PFSK-1 (cell line): ENCODE data around the gene DENND6B.

ENCODE experiments used
- FOXP2 ChIP-seq: optimal IDR thresholded peaks from 2 replicates; pipeline ENCODE3; 2011; ENCODE audit warnings: borderline replicate concordance, control low read depth, inconsistent platforms; ENCODE audit not compliant: insufficient read depth; ENCODE audit errors: extremely low read length, extremely low read depth
- POLR2AphosphoS5 ChIP-seq: IDR thresholded peaks from 2 replicates; pipeline ENCODE4 v1.6.1; 2012; ENCODE audit warnings: low read depth, mild to moderate bottlenecking, control low read depth, low read length, moderate library complexity
- SIN3A ChIP-seq: IDR thresholded peaks from 2 replicates; pipeline ENCODE4 v1.6.1; 2012; ENCODE audit warnings: mild to moderate bottlenecking, low read length, moderate library complexity, borderline replicate concordance; ENCODE audit not compliant: insufficient read depth
- TAF1 ChIP-seq: IDR thresholded peaks from 2 replicates; pipeline ENCODE4 v1.6.1; 2012; ENCODE audit warnings: low read length, control low read depth, borderline replicate concordance; ENCODE audit not compliant: insufficient read depth
- TF ChIP-seq, protein P1 (sequence below), 2 experiments: IDR thresholded peaks; 2 replicates each; pipeline versions ENCODE4 v1.6.1 to v1.8.0; 2011 to 2012; ENCODE audit warnings: low read depth in 2 of 2, low read length in 2 of 2, control low read depth in 1 of 2, inconsistent platforms in 1 of 2, mild to moderate bottlenecking in 1 of 2, moderate library complexity in 1 of 2; ENCODE audit not compliant: insufficient read depth in 1 of 2

DENND6B gene

GRCh38 chr22:50343541-50343935 is 16.7 kb upstream of the DENND6B start:
- TF ChIP-seq POLR2AphosphoS5 (no peak), SIN3A (no peak), TAF1 (no peak), FOXP2 (no peak)
- TF ChIP-seq, protein P1, sequence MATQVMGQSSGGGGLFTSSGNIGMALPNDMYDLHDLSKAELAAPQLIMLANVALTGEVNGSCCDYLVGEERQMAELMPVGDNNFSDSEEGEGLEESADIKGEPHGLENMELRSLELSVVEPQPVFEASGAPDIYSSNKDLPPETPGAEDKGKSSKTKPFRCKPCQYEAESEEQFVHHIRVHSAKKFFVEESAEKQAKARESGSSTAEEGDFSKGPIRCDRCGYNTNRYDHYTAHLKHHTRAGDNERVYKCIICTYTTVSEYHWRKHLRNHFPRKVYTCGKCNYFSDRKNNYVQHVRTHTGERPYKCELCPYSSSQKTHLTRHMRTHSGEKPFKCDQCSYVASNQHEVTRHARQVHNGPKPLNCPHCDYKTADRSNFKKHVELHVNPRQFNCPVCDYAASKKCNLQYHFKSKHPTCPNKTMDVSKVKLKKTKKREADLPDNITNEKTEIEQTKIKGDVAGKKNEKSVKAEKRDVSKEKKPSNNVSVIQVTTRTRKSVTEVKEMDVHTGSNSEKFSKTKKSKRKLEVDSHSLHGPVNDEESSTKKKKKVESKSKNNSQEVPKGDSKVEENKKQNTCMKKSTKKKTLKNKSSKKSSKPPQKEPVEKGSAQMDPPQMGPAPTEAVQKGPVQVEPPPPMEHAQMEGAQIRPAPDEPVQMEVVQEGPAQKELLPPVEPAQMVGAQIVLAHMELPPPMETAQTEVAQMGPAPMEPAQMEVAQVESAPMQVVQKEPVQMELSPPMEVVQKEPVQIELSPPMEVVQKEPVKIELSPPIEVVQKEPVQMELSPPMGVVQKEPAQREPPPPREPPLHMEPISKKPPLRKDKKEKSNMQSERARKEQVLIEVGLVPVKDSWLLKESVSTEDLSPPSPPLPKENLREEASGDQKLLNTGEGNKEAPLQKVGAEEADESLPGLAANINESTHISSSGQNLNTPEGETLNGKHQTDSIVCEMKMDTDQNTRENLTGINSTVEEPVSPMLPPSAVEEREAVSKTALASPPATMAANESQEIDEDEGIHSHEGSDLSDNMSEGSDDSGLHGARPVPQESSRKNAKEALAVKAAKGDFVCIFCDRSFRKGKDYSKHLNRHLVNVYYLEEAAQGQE (IDR thresholded peaks at IDR 0.05; ENCODE audit: insufficient read depth in 1 of 2, low read depth in 2 of 2, low read length in 2 of 2): no peak

GRCh38 chr22:50342651-50343540 is 16.1 kb upstream of the DENND6B start, which contains the start of gene PPP6R2:
Gene PPP6R2, plus strand, starts transcription at chr22:50343327. Its CDS starts 50,582 bp downstream, at chr22:50393909.
- TF ChIP-seq POLR2AphosphoS5 (peak; percentile 53; the same call in 1 of the 2 replicates), SIN3A (no peak), TAF1 (peak; percentile 38; the same call in 1 of the 2 replicates)
- TF ChIP-seq, protein P1 (IDR thresholded peaks at IDR 0.05; ENCODE audit: insufficient read depth in 1 of 2, low read depth in 2 of 2, low read length in 2 of 2): no peak

DNA sequence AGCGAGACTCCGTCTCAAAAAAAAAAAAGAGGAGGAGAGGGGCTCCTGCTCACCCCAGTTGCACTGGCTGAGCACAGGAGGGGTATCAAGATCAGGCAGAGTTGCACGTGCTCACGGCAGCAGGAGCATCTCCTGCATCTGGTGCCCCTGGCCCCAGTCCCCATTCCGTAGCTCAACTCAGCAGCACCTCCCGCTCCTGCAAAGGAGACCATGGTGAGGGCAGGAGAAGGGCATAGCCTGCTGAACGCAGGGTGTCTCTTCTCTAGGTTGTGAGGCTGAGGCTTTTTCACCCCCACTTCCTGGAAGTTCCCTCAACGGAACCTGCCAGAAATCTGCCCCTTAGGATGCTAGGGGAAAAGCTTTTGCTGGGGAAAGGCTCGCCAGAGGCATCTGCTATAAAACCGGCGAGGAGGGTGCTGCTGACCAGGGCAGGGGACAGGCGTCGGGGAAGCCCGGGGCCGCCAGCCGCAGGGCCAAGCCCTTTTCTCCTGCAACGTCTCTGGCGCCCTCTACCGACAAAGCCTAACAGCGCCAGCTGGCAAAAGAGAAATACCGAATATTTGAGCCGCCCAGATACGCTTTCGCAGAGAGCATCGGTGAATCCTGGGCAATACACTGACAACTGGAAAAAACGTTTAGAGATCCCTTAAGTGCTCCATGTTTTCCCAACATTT is 15.3 kb upstream of the DENND6B start:
- TF ChIP-seq, protein P1 (IDR thresholded peaks at IDR 0.05; ENCODE audit: insufficient read depth in 1 of 2, low read depth in 2 of 2, low read length in 2 of 2): no peak
- no peak for TF ChIP-seq TAF1
- no peak for TF ChIP-seq FOXP2
- TF ChIP-seq POLR2AphosphoS5: no peak
- TF ChIP-seq SIN3A: no peak

DNA sequence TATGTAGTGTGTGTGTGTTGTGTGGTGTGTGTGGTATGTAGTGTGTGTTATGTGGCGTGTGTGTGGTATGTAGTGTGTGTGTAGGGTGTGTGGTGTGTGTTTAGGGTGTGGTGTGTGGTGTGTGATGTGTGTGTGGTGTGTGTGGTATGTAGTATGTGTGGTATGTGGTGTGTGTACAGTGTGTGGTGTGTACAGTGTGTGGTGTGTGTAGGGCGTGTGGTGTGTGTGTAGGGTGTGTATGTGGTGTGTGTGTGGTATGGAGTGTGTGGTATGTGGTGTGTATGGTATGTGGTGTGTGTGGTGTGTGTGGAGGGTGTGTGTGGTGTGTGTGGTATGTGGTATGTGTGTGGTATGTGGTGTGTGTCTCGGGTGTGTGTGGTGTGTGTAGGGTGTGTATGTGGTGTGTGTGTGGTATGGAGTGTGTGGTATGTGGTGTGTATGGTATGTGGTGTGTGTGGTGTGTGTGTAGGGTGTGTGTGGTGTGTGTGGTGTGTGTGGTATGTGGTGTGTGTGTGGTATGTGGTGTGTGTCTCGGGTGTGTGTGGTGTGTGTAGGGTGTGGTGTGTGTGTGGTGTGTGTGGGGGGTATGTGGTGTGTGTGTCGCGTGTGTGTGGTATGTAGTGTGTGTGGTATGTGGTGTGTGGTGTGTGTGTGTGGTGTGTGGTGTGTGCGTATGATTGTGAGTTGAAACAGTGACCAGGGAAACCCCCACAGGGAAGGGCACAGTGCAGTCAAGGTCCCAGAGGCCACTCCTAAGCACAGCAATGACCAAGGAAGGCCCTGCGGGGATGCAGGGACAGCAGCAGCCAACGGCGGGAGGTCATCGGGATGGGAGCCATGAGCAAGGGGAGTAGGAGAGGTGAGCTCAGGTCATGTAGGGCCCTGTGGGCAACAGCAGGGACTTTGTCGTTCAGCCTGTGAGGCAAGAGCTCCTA is 13.4 kb upstream of the DENND6B start:
- TF ChIP-seq FOXP2: no peak
- no peak for TF ChIP-seq POLR2AphosphoS5
- no peak for TF ChIP-seq SIN3A
- TF ChIP-seq, protein P1 (IDR thresholded peaks at IDR 0.05; ENCODE audit: insufficient read depth in 1 of 2, low read depth in 2 of 2, low read length in 2 of 2): no peak
- TF ChIP-seq TAF1: no peak
